ENCODE data around the gene VWA3A. TPM values are rescaled to one million over a fixed set of nuclear protein-coding genes. Genes with fewer than 3 reads are reported as not detected.
"Not testable (repeated sequence)": the region's sequence is repeated elsewhere in the genome, so short reads cannot be mapped to it uniquely, and the experiment has no call there.

The VWA3A gene
- total and polyA plus RNA-seq, 2 experiments from 2014 or later, result 0.16 to 0.24 TPM

DNA sequence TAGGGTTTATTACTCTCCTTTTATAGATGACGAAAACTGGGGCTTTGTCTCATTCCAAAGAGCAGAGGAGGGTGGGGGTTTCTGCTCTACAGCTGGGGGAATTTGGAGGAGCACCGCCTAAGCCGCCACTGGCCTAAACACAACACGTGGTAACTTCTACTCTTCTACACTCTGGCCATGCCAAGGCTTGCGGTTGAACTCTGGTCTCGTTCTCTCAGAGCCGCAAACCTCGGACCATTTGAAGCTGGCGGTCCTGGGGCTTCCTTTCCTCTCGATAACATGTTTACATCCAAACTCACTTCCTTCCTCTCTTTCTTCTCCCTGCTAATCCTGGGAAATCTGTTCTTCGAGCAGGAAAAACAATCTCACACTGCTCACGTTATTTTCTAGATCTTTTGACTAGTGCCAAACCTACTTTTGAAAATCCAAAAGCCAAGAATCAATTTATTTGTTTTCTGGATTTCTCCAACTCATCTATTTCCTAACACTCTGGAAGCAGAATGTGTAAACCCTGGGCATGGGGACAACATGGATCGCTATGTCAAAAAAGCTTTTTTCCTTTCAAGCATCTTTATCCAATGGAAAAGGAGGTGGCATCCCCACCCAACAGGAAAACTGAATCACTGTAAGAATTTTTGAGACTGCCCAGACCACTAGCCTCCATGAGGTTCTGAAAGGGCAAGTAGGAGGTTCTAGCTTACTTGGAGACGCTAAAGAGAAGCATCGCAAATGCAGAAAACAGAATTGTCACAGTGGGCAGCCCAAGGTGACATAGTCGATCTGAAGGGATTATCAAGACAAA, 100.1 kb downstream of the VWA3A start:
- Histone ChIP-seq H3K27ac (peak overlapping the region; percentile 88), H3K9me3 (ENCODE audit: low read depth) (no peaks in the 10 kb centered on the region), H3K4me1 (ENCODE audit: low read depth) (peaks cover 10% of the 10 kb centered on the region), H3K27me3 (no peaks in the 10 kb centered on the region), H3K36me3 (no peaks in the 10 kb centered on the region), H3K4me3 (peak overlapping the region; percentile 43)
- TF ChIP-seq, protein P1, sequence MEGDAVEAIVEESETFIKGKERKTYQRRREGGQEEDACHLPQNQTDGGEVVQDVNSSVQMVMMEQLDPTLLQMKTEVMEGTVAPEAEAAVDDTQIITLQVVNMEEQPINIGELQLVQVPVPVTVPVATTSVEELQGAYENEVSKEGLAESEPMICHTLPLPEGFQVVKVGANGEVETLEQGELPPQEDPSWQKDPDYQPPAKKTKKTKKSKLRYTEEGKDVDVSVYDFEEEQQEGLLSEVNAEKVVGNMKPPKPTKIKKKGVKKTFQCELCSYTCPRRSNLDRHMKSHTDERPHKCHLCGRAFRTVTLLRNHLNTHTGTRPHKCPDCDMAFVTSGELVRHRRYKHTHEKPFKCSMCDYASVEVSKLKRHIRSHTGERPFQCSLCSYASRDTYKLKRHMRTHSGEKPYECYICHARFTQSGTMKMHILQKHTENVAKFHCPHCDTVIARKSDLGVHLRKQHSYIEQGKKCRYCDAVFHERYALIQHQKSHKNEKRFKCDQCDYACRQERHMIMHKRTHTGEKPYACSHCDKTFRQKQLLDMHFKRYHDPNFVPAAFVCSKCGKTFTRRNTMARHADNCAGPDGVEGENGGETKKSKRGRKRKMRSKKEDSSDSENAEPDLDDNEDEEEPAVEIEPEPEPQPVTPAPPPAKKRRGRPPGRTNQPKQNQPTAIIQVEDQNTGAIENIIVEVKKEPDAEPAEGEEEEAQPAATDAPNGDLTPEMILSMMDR (IDR thresholded peaks at IDR 0.05; ENCODE audit: low read depth, low read length), result no peak
- peak; percentile 26 to 98 for DNase-seq (ENCODE audit: low read depth in 1 of 2, low spot score in 1 of 2)

DNA sequence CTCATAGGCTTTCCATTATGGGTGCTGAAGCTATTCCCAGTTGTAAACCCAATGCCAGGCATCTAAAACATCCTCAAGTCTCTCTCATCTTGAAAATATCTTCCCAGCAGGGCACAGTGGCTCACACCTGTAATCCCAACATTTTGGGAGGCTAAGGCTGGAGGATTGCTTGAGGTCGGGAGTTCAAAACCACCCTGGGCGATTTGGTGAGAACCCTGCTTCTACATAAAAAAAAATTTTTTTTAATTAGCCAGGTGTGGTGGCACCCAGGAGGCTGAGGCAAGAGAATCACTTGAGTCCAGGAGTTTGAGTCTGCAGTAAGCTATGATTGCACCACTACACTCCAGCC, 100.7 kb downstream of the VWA3A start:
- no peak overlapping the region for H3K27ac ChIP-seq
- H3K9me3 ChIP-seq (ENCODE audit: low read depth), result no peaks in the 10 kb centered on the region
- H3K4me3 ChIP-seq, result no peak overlapping the region
- TF ChIP-seq, protein P1 (IDR thresholded peaks at IDR 0.05; ENCODE audit: low read depth, low read length), result no peak
- peaks cover 10% of the 10 kb centered on the region for H3K4me1 ChIP-seq (ENCODE audit: low read depth)
- no peaks in the 10 kb centered on the region for H3K27me3 ChIP-seq
- H3K36me3 ChIP-seq, result no peaks in the 10 kb centered on the region
- no peak for DNase-seq (ENCODE audit: low read depth in 1 of 2, low spot score in 1 of 2)

DNA sequence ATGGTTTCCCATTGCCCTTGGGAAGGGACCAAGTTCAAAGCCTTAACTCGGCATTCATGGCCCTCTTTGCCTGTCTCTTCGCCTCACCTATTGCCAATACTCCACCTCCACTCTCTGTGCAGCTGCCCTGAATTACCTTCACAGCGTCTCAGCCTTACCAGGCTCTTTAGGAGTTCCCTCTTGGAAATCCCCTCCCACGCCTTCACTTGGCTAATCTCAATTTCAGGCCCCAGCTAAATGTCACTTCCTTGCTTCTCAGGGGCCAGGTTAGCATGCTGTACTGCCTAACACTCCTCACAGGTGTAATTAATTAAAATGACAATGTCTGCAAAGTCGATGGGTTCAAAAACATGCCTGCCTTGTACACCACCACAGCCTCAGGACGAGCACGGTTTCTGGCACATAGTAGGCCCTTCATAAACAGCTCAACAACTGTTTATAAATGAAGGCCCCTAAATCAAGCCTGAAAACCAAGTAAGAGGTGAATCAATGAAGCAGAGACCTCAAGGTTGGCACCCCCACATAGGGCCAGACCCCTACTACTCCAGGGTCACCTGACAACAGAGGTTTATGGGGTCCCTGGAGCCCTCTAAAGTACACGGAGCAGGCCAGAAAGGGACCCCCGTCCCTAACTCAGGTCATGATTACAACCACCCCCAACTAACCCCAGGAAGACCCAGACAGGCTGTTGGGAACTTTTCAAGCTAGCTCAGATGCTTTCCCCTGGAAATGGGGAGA, 102.5 kb downstream of the VWA3A start:
- H3K4me1 ChIP-seq (ENCODE audit: low read depth), result peaks cover 10% of the 10 kb centered on the region
- H3K27ac ChIP-seq, result peak overlapping the region; percentile 9
- no peak overlapping the region for H3K4me3 ChIP-seq
- H3K36me3 ChIP-seq, result no peaks in the 10 kb centered on the region
- DNase-seq (ENCODE audit: low read depth in 1 of 2, low spot score in 1 of 2), result no peak
- H3K9me3 ChIP-seq (ENCODE audit: low read depth), result no peaks in the 10 kb centered on the region
- H3K27me3 ChIP-seq, result no peaks in the 10 kb centered on the region
- TF ChIP-seq, protein P1 (IDR thresholded peaks at IDR 0.05; ENCODE audit: low read depth, low read length), result no peak

DNA sequence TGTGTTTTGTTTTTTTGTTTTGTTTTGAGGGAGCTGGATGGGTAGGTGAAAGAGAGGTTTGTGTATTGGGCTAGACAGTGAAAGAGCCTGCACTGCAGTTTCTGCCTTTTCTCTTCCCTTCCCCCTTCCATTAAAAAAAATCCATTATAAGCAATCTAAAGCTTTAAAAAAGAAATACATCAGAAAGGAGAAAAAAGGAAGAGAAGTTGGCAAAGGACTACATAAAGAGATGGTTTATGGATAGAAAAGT, 103.0 kb downstream of the VWA3A start:
- Histone ChIP-seq H3K4me1 (ENCODE audit: low read depth) (peaks cover 10% of the 10 kb centered on the region), H3K4me3 (no peak overlapping the region), H3K9me3 (ENCODE audit: low read depth) (no peaks in the 10 kb centered on the region), H3K27me3 (no peaks in the 10 kb centered on the region), H3K27ac (peak overlapping the region; percentile 9), H3K36me3 (no peaks in the 10 kb centered on the region)
- TF ChIP-seq, protein P1 (IDR thresholded peaks at IDR 0.05; ENCODE audit: low read depth, low read length), result no peak
- DNase-seq (ENCODE audit: low read depth in 1 of 2, low spot score in 1 of 2), result no peak

DNA sequence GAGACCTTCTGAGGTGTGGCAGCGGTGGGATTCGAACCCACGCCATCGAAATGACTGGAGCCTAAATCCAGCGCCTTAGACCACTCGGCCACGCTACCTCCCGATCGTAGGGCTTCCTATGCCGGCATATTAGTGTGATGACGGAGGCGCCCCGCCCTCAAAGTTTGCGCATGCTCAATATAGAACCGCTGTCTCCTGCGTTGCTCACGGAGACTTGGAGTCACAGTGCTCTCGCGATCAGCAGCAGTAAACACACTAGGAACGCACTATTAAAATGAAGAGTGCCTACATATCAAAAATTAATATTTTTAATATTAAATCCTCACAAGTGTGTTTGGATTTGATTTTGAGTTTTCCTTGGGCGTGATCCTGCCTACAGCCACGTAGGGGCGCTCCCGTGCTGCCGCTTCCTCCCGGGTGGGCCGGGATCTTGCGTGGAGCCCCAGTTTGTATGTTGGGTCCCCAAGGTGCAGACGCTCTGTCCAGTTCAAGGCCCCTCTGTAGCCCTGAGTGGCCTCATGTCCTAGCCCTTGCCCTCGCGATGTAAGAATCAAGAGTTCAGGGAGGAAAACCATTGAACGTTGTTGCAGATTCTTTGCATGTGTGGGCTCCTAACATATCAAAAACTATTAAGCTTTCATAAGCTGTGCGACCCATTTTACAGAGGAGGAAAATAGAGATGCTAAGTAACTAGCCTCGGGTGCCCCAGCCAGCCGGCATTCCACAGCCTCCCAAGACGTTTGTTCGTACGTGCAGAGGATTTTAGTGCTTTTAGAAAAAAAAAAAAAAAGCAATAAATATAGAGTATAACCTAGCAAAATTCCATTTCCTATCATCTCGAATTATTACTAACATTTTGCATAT, 103.6 kb downstream of the VWA3A start:
- Histone ChIP-seq H3K36me3 (no peaks in the 10 kb centered on the region), H3K27ac (peak overlapping the region; percentile 7), H3K27me3 (no peaks in the 10 kb centered on the region), H3K4me1 (ENCODE audit: low read depth) (peaks cover 10% of the 10 kb centered on the region), H3K4me3 (peak overlapping the region; percentile 62), H3K9me3 (ENCODE audit: low read depth) (no peaks in the 10 kb centered on the region)
- TF ChIP-seq, protein P1 (IDR thresholded peaks at IDR 0.05; ENCODE audit: low read depth, low read length), result peak; percentile 92
- peak; percentile 87 to 92 for DNase-seq (ENCODE audit: low read depth in 1 of 2, low spot score in 1 of 2)

DNA sequence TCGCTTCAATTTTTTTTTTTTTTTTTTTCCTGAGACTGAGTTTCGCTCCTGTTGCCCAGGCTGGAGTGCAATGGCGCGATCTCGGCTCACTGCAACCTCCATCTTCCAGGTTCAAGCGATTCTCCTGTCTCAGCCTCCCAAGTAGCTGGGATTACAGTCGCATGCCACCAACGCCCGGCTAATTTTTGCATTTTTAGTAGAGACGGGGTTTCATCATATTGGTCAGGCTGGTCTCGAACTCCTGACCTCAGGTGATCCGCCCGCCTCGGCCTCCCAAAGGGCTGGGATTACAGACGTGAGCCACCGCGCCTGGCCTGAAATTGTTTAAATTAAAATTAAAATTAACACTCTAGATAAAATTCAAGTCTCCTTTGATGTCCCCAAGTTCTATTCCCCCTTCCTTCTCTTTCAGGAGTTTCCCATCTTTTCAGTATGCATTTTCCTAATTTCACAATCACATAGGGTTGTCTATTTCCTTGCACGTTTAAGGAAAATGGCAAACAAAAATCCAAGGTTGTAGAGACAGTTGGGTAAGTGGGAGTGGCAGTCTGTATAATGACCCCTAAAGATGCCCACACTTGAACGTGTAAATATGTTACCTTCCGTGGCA, 104.3 kb downstream of the VWA3A start:
- not testable (repeated sequence) for H3K36me3 ChIP-seq; H3K4me1 ChIP-seq (ENCODE audit: low read depth); H3K27ac ChIP-seq; H3K4me3 ChIP-seq; H3K9me3 ChIP-seq (ENCODE audit: low read depth); DNase-seq (ENCODE audit: low read depth in 1 of 2, low spot score in 1 of 2); H3K27me3 ChIP-seq
